Uterus (tissue), 4 donors: ENCODE data around the gene HCN1. TPM values are rescaled to one million over a fixed set of nuclear protein-coding genes. Genes with fewer than 3 reads are reported as not detected.

Experiments used
- DNase-seq, 2 donors: peaks; one replicate each; pipeline ENCODE4 v3.0.0-alpha.2; 2019 to 2020
- H3K27ac ChIP-seq, 2 donors: fragments of 200-600 bp; sonication (generic); 1 replicate in 1 of 2; 2 replicates in 1 of 2; pipeline ENCODE4 v1.5.1; 2016 to 2018
- H3K27me3 ChIP-seq, 2 donors: fragments of 200-600 bp; sonication (generic); one replicate each; pipeline ENCODE4 v1.5.1; 2018 to 2019; ENCODE audit warnings: control low read depth in 1 of 2
- H3K36me3 ChIP-seq, 2 donors: fragments of 200-600 bp; sonication (generic); one replicate each; pipeline ENCODE4 v1.5.1; 2019; ENCODE audit warnings: control low read depth in 1 of 2
- H3K4me1 ChIP-seq, 2 donors: fragments of 200-600 bp; sonication (generic); one replicate each; pipeline ENCODE4 v1.5.1; 2018 to 2019; ENCODE audit warnings: control low read depth in 1 of 2
- H3K4me3 ChIP-seq, 2 donors: fragments of 200-600 bp; sonication (generic); 1 replicate in 1 of 2; 2 replicates in 1 of 2; pipeline ENCODE4 v1.5.1; 2018 to 2019; ENCODE audit warnings: mild to moderate bottlenecking in 1 of 2
- H3K9me3 ChIP-seq, 2 donors: fragments of 200-600 bp; sonication (generic); one replicate each; pipeline ENCODE4 v1.5.1; 2019; ENCODE audit warnings: control low read depth in 1 of 2
- CTCF ChIP-seq, 4 experiments: fragments of 200-600 bp in 2 of 4; fragments of 450-650 bp in 2 of 4; sonication (generic) in 2 of 4; IDR thresholded peaks; one replicate each; pipeline ENCODE4 v1.5.1; 2016 to 2019; ENCODE audit warnings: antibody characterized with exemption in 4 of 4, mild to moderate bottlenecking in 2 of 4, moderate library complexity in 1 of 4
- POLR2A ChIP-seq, 2 donors: fragments of 450-650 bp; IDR thresholded peaks; one replicate each; pipeline ENCODE4 v1.6.1; 2016; ENCODE audit warnings: antibody characterized with exemption in 2 of 2, mild to moderate bottlenecking in 1 of 2, moderate library complexity in 1 of 2
- intact Hi-C: fragments of 100-400 bp; cut with DNase I; formaldehyde crosslinking; loops from one replicate; pipeline ENCODE4 v1.15.1; 2023; ENCODE audit warnings: low total_unique reads
- total RNA-seq, 4 donors: library from RNA; depleted of rRNA in 3 of 4; stranded (reverse); fragments of >200 nt in 3 of 4; gene quantifications; one replicate each; pipeline versions ENCODE4 v1.1.0 to v1.2.4, GENCODE V29; 2014 to 2023
- donor health status: DM: yes; HTN: yes; CAD: no.

The HCN1 gene
- total RNA-seq, 4 donors from 2014 or later: 0.07 TPM; not detected in 3

DNA sequence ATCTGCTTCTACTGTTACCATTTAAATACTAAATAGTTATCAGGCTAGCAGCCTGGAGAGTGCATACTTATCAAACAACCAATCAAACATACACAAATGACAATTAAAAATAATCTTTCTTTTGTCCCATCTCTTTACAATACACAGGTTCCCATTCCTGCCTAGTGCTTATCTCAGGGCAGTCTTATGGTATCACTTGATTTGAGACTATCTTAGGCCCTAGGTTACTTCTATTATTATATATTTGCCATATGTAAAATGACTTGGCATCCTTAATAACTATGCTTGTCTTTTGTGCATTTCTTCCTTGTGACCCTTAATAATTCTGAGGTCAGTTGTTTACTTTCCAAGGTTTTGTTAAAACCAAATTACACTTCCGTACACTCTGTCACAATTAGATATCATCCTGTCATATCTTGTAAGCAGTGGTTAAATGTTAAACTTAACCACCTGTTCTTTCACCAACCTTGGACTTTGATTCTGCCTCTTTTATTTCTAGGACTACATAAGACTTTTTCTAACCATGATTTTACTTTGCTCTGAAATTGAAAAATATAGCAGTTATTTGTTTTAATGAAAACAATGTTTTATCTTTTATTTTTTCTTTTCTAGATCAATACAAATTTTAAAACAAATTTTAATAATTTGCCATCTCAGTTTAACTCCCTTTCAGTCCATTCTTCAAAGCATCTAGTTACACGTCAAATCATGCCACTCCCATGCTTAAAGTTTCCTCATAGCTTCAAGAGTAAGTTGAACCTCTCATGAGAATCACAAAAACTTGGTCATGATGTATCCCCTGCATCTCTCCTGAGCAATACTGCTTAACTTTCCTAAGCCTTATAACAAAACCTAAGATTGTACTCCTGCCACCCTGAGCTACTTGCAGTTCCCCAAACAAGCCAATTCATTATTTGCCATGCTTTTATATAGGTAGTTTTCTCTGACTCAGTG lies 281.3 kb downstream of the HCN1 start:
- Histone ChIP-seq H3K4me3 (no peak overlapping the region), H3K9me3 (no peaks in the 10 kb centered on the region), H3K4me1 (no peaks in the 10 kb centered on the region), H3K27me3 (no peaks in the 10 kb centered on the region), H3K36me3 (no peaks in the 10 kb centered on the region), H3K27ac (no peak overlapping the region)
- intact Hi-C loops: no loop called here
- no peak for DNase-seq
- no peak for TF ChIP-seq POLR2A (IDR thresholded peaks at IDR 0.05)
- no peak for TF ChIP-seq CTCF (IDR thresholded peaks at IDR 0.05)

- intact Hi-C loops: no loop called here
- TF ChIP-seq CTCF (IDR thresholded peaks at IDR 0.05): no peak
- no peak for TF ChIP-seq POLR2A (IDR thresholded peaks at IDR 0.05)
- no peak overlapping the region for H3K4me3 ChIP-seq
- H3K4me1 ChIP-seq: no peaks in the 10 kb centered on the region
- H3K27me3 ChIP-seq: no peaks in the 10 kb centered on the region
- H3K9me3 ChIP-seq: no peaks in the 10 kb centered on the region
- DNase-seq: no peak
- no peak overlapping the region for H3K27ac ChIP-seq
- H3K36me3 ChIP-seq: no peaks in the 10 kb centered on the region
These were observed 284.1 kb downstream of the HCN1 start for GRCh38 chr5:45411971-45412612.

GRCh38 chr5:45410304-45410995 lies 285.7 kb downstream of the HCN1 start:
- intact Hi-C loops: no loop called here
- Histone ChIP-seq H3K4me3 (no peak overlapping the region), H3K36me3 (no peaks in the 10 kb centered on the region), H3K27ac (no peak overlapping the region), H3K27me3 (no peaks in the 10 kb centered on the region), H3K4me1 (no peaks in the 10 kb centered on the region), H3K9me3 (no peaks in the 10 kb centered on the region)
- TF ChIP-seq POLR2A (IDR thresholded peaks at IDR 0.05): no peak
- TF ChIP-seq CTCF (IDR thresholded peaks at IDR 0.05): no peak
- no peak for DNase-seq

DNA sequence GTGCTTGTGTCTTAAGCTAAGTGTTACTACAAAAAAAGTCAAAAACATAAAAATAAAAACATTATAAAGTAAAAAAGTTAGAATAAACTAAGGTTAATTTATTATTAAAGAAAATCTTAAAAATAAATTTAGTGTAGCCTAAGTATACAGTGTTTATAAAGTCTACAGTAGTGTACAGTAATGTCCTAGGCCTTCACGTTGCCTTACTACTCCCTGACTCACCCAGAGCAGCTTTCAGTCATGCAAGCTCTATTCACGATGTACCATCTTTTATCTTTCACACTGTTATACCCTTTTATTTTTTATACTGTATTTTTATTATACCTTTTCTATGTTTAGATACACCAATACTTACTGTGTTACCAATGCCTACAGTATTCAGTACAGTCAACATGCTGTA lies 288.1 kb downstream of the HCN1 start:
- Histone ChIP-seq H3K4me3 (no peak overlapping the region), H3K27me3 (no peaks in the 10 kb centered on the region), H3K9me3 (no peaks in the 10 kb centered on the region), H3K36me3 (no peaks in the 10 kb centered on the region), H3K4me1 (no peaks in the 10 kb centered on the region), H3K27ac (no peak overlapping the region)
- TF ChIP-seq CTCF (IDR thresholded peaks at IDR 0.05) (no peak), POLR2A (IDR thresholded peaks at IDR 0.05) (no peak)
- no peak for DNase-seq
- intact Hi-C loops: no loop called here
